Neural progenitor cell (in vitro differentiated cells): Measurements from ENCODE around the gene ITGBL1. TPM values are rescaled to one million over a fixed set of nuclear protein-coding genes. Genes with fewer than 3 reads are reported as not detected.

Experiments
- DNase-seq: peaks from one replicate; pipeline ENCODE4 v3.0.0-alpha.2; 2016; ENCODE audit warnings: low spot score
- H2AFZ ChIP-seq: fragments of 200-600 bp; sonication (generic); replicated peaks from 2 replicates; pipeline ENCODE4 v1.6.1; 2016; ENCODE audit warnings: antibody characterized with exemption
- H3F3A ChIP-seq: fragments of 200-600 bp; sonication (generic); 2 replicates; pipeline ENCODE4 v1.6.1; 2016; ENCODE audit warnings: antibody characterized with exemption, low read depth
- H3K27ac ChIP-seq: fragments of 200-600 bp; sonication (generic); 2 replicates; pipeline ENCODE4 v1.5.1; 2016; ENCODE audit warnings: mild to moderate bottlenecking
- H3K27me3 ChIP-seq: fragments of 200-600 bp; sonication (generic); 2 replicates; pipeline ENCODE4 v1.6.1; 2016; ENCODE audit warnings: mild to moderate bottlenecking, moderate library complexity
- H3K36me3 ChIP-seq: fragments of 200-600 bp; sonication (generic); 2 replicates; pipeline ENCODE4 v1.5.1; 2016
- H3K4me1 ChIP-seq: fragments of 200-600 bp; sonication (generic); 2 replicates; pipeline ENCODE4 v1.6.1; 2016; ENCODE audit warnings: mixed run types
- H3K4me2 ChIP-seq: fragments of 200-600 bp; sonication (generic); 2 replicates; pipeline ENCODE4 v1.6.1; 2016
- H3K4me3 ChIP-seq: fragments of 200-600 bp; sonication (generic); 2 replicates; pipeline ENCODE4 v1.5.1; 2016
- H3K79me2 ChIP-seq: fragments of 200-600 bp; sonication (generic); 2 replicates; pipeline ENCODE4 v1.6.1; 2016; ENCODE audit warnings: low read depth
- H3K9ac ChIP-seq: fragments of 200-600 bp; sonication (generic); 2 replicates; pipeline ENCODE4 v1.6.1; 2016
- H3K9me3 ChIP-seq: fragments of 200-600 bp; sonication (generic); 2 replicates; pipeline ENCODE4 v1.5.1; 2016; ENCODE audit warnings: low read depth
- H4K20me1 ChIP-seq: fragments of 200-600 bp; sonication (generic); 2 replicates; pipeline ENCODE4 v1.6.1; 2016; ENCODE audit warnings: low read depth
- H3K27ac Mint-ChIP-seq: 3 replicates; pipeline ENCODE4 v1.8.0; 2021; ENCODE audit warnings: mixed read lengths
- H3K27me3 Mint-ChIP-seq: 2 replicates; pipeline ENCODE4 v1.8.0; 2022; ENCODE audit warnings: low read depth, mild to moderate bottlenecking, inconsistent platforms, moderate library complexity, mixed read lengths; ENCODE audit not compliant: insufficient read depth
- H3K36me3 Mint-ChIP-seq: 3 replicates; pipeline ENCODE4 v1.8.0; 2021; ENCODE audit warnings: mixed read lengths
- H3K4me1 Mint-ChIP-seq: 3 replicates; pipeline ENCODE4 v1.8.0; 2021; ENCODE audit warnings: mixed read lengths
- H3K4me3 Mint-ChIP-seq: 3 replicates; pipeline ENCODE4 v1.8.0; 2021; ENCODE audit warnings: mild to moderate bottlenecking, moderate library complexity, mixed read lengths
- H3K9me3 Mint-ChIP-seq: 3 replicates; pipeline ENCODE4 v1.8.0; 2020; ENCODE audit warnings: mixed read lengths
- EZH2 ChIP-seq: fragments of 200-600 bp; sonication (generic); IDR thresholded peaks from 2 replicates; pipeline ENCODE4 v1.6.1; 2017; ENCODE audit warnings: antibody characterized with exemption, mild to moderate bottlenecking, moderate library complexity
- EZH2phosphoT487 ChIP-seq: fragments of 200-600 bp; sonication (generic); IDR thresholded peaks from 2 replicates; pipeline ENCODE4 v1.6.1; 2017; ENCODE audit warnings: antibody characterized with exemption
- total RNA-seq: library from RNA; depleted of rRNA; stranded (reverse); fragments of >200 nt; gene quantifications from 2 replicates; pipeline ENCODE4 v1.2.3, GENCODE V29; 2015; ENCODE audit warnings: low replicate concordance
- TF ChIP-seq, protein P1 (sequence below): fragments of 200-600 bp; sonication (generic); IDR thresholded peaks from 2 replicates; pipeline ENCODE4 v1.5.1; 2017; ENCODE audit warnings: antibody characterized with exemption, mild to moderate bottlenecking

Gene ITGBL1
- total RNA-seq, 1 donor from 2014 or later: not detected

- H3K27ac Mint-ChIP-seq: no peak overlapping the region
- no peaks in the 10 kb centered on the region for H3K27me3 Mint-ChIP-seq
- Histone ChIP-seq H3K9ac (no peak overlapping the region), H3K27ac (no peak overlapping the region), H3K36me3 (no peaks in the 10 kb centered on the region), H3K4me1 (no peaks in the 10 kb centered on the region), H3K4me3 (no peak overlapping the region), H2AFZ (no peak overlapping the region), H3K79me2 (no peaks in the 10 kb centered on the region), H3K27me3 (no peaks in the 10 kb centered on the region), H3K4me2 (no peak overlapping the region), H4K20me1 (no peaks in the 10 kb centered on the region), H3K9me3 (no peaks in the 10 kb centered on the region), H3F3A (no peaks in the 10 kb centered on the region)
- H3K4me3 Mint-ChIP-seq: no peak overlapping the region
- no peaks in the 10 kb centered on the region for H3K9me3 Mint-ChIP-seq
- H3K36me3 Mint-ChIP-seq: no peaks in the 10 kb centered on the region
- no peak for DNase-seq
- peaks cover 3% of the 10 kb centered on the region for H3K4me1 Mint-ChIP-seq
- TF ChIP-seq EZH2phosphoT487 (no peak), EZH2 (no peak)
These were observed 2.4 kb upstream of the ITGBL1 start for GRCh38 chr13:101449790-101450748.

DNA sequence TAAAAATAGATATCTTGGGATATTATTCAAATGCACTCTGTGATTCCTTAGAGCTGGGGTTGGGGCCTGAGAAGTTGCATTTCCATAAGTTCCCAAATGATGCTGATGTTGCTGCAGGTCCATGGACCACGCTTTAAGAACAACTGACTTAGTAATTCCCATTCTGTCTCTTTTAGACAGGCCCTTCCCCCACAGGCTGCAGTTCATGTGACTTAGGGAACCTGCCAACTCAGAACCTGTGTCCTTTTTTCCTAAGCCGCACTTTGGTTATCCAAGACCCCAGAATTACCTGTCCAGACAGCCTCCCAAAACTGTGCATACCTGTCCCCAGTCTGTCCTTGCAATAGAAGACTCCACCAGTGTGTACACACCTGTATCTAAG, 1.7 kb upstream of the ITGBL1 start:
- Mint-ChIP-seq H3K4me1 (peaks cover 3% of the 10 kb centered on the region), H3K4me3 (no peak overlapping the region), H3K36me3 (no peaks in the 10 kb centered on the region), H3K9me3 (no peaks in the 10 kb centered on the region), H3K27me3 (no peaks in the 10 kb centered on the region), H3K27ac (no peak overlapping the region)
- DNase-seq: no peak
- Histone ChIP-seq H3K9me3 (no peaks in the 10 kb centered on the region), H3K79me2 (no peaks in the 10 kb centered on the region), H3K9ac (no peak overlapping the region), H3K4me1 (no peaks in the 10 kb centered on the region), H3F3A (no peaks in the 10 kb centered on the region), H3K27ac (no peak overlapping the region), H2AFZ (no peak overlapping the region), H3K27me3 (no peaks in the 10 kb centered on the region), H3K4me2 (no peak overlapping the region), H3K36me3 (no peaks in the 10 kb centered on the region), H4K20me1 (no peaks in the 10 kb centered on the region), H3K4me3 (no peak overlapping the region)
- TF ChIP-seq EZH2: no peak
- TF ChIP-seq, protein P1, sequence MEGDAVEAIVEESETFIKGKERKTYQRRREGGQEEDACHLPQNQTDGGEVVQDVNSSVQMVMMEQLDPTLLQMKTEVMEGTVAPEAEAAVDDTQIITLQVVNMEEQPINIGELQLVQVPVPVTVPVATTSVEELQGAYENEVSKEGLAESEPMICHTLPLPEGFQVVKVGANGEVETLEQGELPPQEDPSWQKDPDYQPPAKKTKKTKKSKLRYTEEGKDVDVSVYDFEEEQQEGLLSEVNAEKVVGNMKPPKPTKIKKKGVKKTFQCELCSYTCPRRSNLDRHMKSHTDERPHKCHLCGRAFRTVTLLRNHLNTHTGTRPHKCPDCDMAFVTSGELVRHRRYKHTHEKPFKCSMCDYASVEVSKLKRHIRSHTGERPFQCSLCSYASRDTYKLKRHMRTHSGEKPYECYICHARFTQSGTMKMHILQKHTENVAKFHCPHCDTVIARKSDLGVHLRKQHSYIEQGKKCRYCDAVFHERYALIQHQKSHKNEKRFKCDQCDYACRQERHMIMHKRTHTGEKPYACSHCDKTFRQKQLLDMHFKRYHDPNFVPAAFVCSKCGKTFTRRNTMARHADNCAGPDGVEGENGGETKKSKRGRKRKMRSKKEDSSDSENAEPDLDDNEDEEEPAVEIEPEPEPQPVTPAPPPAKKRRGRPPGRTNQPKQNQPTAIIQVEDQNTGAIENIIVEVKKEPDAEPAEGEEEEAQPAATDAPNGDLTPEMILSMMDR: no peak
- no peak for TF ChIP-seq EZH2phosphoT487

GRCh38 chr13:101451641-101452040, 834 bp upstream of the ITGBL1 start:
- peaks cover 3% of the 10 kb centered on the region for H3K4me1 Mint-ChIP-seq
- H4K20me1 ChIP-seq: no peaks in the 10 kb centered on the region

More at GRCh38 chr13:101451641-101452040, 834 bp upstream of the ITGBL1 start:
- H3K4me3 Mint-ChIP-seq: no peak overlapping the region
- H3K27me3 ChIP-seq: no peaks in the 10 kb centered on the region
- no peaks in the 10 kb centered on the region for H3K9me3 ChIP-seq
- H3K4me3 ChIP-seq: no peak overlapping the region
- H3K27ac Mint-ChIP-seq: no peak overlapping the region
- H3K9me3 Mint-ChIP-seq: no peaks in the 10 kb centered on the region
- no peak overlapping the region for H3K9ac ChIP-seq
- no peaks in the 10 kb centered on the region for H3K36me3 Mint-ChIP-seq
- H3F3A ChIP-seq: no peaks in the 10 kb centered on the region
- H3K36me3 ChIP-seq: no peaks in the 10 kb centered on the region
- H3K4me2 ChIP-seq: no peak overlapping the region
- no peak overlapping the region for H3K27ac ChIP-seq
- no peak overlapping the region for H2AFZ ChIP-seq
- H3K79me2 ChIP-seq: no peaks in the 10 kb centered on the region
- no peak for TF ChIP-seq EZH2
- no peak for TF ChIP-seq EZH2phosphoT487
- TF ChIP-seq, protein P1: no peak
- no peaks in the 10 kb centered on the region for H3K27me3 Mint-ChIP-seq
- DNase-seq: no peak
- H3K4me1 ChIP-seq: no peaks in the 10 kb centered on the region
